Stomach (tissue), 9 donors: ENCODE data around the gene KLF17. TPM values are rescaled to one million over a fixed set of nuclear protein-coding genes. Genes with fewer than 3 reads are reported as not detected.

Experiments
- DNase-seq, 2 donors: peaks; one replicate each; pipeline versions ENCODE4 v3.0.0 to v3.0.0-alpha.2; 2013 to 2019
- H3K27ac ChIP-seq, 5 donors: fragments of 200-600 bp in 4 of 5; sonication (generic) in 4 of 5; one replicate each; pipeline ENCODE4 v1.5.1; 2013 to 2019; ENCODE audit warnings: mild to moderate bottlenecking in 1 of 5, moderate library complexity in 1 of 5
- H3K27me3 ChIP-seq, 3 donors: fragments of 200-600 bp; sonication (generic); one replicate each; pipeline ENCODE4 v1.5.1; 2017 to 2019; ENCODE audit warnings: mixed run types in 1 of 3
- H3K36me3 ChIP-seq, 4 donors: fragments of 200-600 bp; sonication (generic); 1 replicate in 3 of 4; 2 replicates in 1 of 4; pipeline ENCODE4 v1.5.1; 2016 to 2019
- H3K4me1 ChIP-seq, 4 donors: fragments of 200-600 bp; sonication (generic); one replicate each; pipeline ENCODE4 v1.5.1; 2016 to 2019
- H3K4me3 ChIP-seq, 4 donors: fragments of 200-600 bp; sonication (generic) in 3 of 4; one replicate each; pipeline ENCODE4 v1.5.1; 2016 to 2019; ENCODE audit warnings: mild to moderate bottlenecking in 1 of 4
- H3K9me3 ChIP-seq, 4 donors: fragments of 200-600 bp; sonication (generic); one replicate each; pipeline ENCODE4 v1.5.1; 2016 to 2019
- CTCF ChIP-seq, 7 experiments: fragments of 450-650 bp in 4 of 7; fragments of 200-600 bp in 3 of 7; sonication (generic) in 3 of 7; IDR thresholded peaks; one replicate each; pipeline ENCODE4 v1.5.1; 2016 to 2019; ENCODE audit warnings: antibody characterized with exemption in 7 of 7, control low read depth in 2 of 7, mild to moderate bottlenecking in 1 of 7
- EP300 ChIP-seq: sonication (generic); formaldehyde crosslinking; IDR thresholded peaks from one replicate; pipeline ENCODE4 v1.6.1; 2017; ENCODE audit warnings: antibody characterized with exemption
- POLR2A ChIP-seq, 4 donors: fragments of 450-650 bp; IDR thresholded peaks; one replicate each; pipeline ENCODE4 v1.6.1; 2016; ENCODE audit warnings: antibody characterized with exemption in 4 of 4, control low read depth in 2 of 4, mild to moderate bottlenecking in 1 of 4, moderate library complexity in 1 of 4
- POLR2AphosphoS5 ChIP-seq, 3 donors: sonication (generic); formaldehyde crosslinking; IDR thresholded peaks; one replicate each; pipeline ENCODE4 v1.6.1; 2016; ENCODE audit warnings: antibody characterized with exemption in 3 of 3
- WGBS, 5 donors: extraction: QIAGEN DNeasy Blood & Tissue Kit in 3 of 5; methylation state at CpG; one replicate each; pipeline versions ENCODE4 v1.1.5 to v1.1.7; 2013 to 2018; 5-methylcytosine and 5-hydroxymethylcytosine counted together
- intact Hi-C: fragments of 100-400 bp; cut with DNase I; formaldehyde crosslinking; loops from one replicate; pipeline ENCODE4 v1.15.1; 2023; ENCODE audit warnings: low total_unique reads
- polyA plus RNA-seq, 3 donors: library from polyadenylated mRNA; stranded (reverse); fragments of 200-250 nt; gene quantifications; one replicate each; pipeline ENCODE4 v1.2.3, GENCODE V29; 2013
- total RNA-seq, 5 donors: library from RNA; depleted of rRNA; stranded (reverse); fragments of >200 nt; gene quantifications; one replicate each; pipeline versions ENCODE4 v1.1.0 to v1.2.3, GENCODE V29; 2014 to 2016
- donor health status: healthy with polysubstance abuse.
- donor health status: Bipolar disorder and iron deficiency.
- donor health status: healthy.

The KLF17 gene
- total and polyA plus RNA-seq, 8 donors, result 0.25 TPM; not detected in 7

GRCh38 chr1:44110916-44111315 is 7.7 kb upstream of the KLF17 start:
- no peak overlapping the region for H3K27ac ChIP-seq
- no peak overlapping the region for H3K4me3 ChIP-seq
- intact Hi-C loops, result no loop called here
- WGBS, 5 donors, result 87 to 95% (median 89%) methylated on average over 5 of the region's 5 CpGs
- no peaks in the 10 kb centered on the region for H3K4me1 ChIP-seq
- TF ChIP-seq CTCF (IDR thresholded peaks at IDR 0.05) (no peak), POLR2AphosphoS5 (IDR thresholded peaks at IDR 0.05) (no peak), POLR2A (IDR thresholded peaks at IDR 0.05) (no peak)
- H3K27me3 ChIP-seq, result peaks cover 0 to 9% (median 0%) of the 10 kb centered on the region in 3 donors
- no peaks in the 10 kb centered on the region for H3K36me3 ChIP-seq
- DNase-seq, result no peak
- H3K9me3 ChIP-seq, result no peaks in the 10 kb centered on the region

GRCh38 chr1:44111861-44112260 is 6.8 kb upstream of the KLF17 start:
- H3K4me1 ChIP-seq, result no peaks in the 10 kb centered on the region
- TF ChIP-seq POLR2A (IDR thresholded peaks at IDR 0.05) (no peak), CTCF (IDR thresholded peaks at IDR 0.05) (no peak), POLR2AphosphoS5 (IDR thresholded peaks at IDR 0.05) (no peak), EP300 (no peak)
- intact Hi-C loops, result no loop called here
- WGBS, 5 donors, result 70 to 80% (median 76%) methylated on average over 4 of the region's 4 CpGs
- no peak overlapping the region for H3K4me3 ChIP-seq
- no peak overlapping the region for H3K27ac ChIP-seq
- DNase-seq, result no peak
- H3K27me3 ChIP-seq, result peaks cover 0 to 6% (median 0%) of the 10 kb centered on the region in 3 donors
- H3K36me3 ChIP-seq, result no peaks in the 10 kb centered on the region
- no peaks in the 10 kb centered on the region for H3K9me3 ChIP-seq

- H3K4me1 ChIP-seq, result no peaks in the 10 kb centered on the region
- H3K4me3 ChIP-seq, result no peak overlapping the region
- no peak overlapping the region for H3K27ac ChIP-seq
- 73 to 80% (median 78%) methylated on average over 3 of the region's 3 CpGs for WGBS, 5 donors
- intact Hi-C loops, result no loop called here
- no peaks in the 10 kb centered on the region for H3K9me3 ChIP-seq
- no peaks in the 10 kb centered on the region for H3K27me3 ChIP-seq
- TF ChIP-seq CTCF (IDR thresholded peaks at IDR 0.05) (no peak), POLR2AphosphoS5 (IDR thresholded peaks at IDR 0.05) (no peak), POLR2A (IDR thresholded peaks at IDR 0.05) (no peak), EP300 (no peak)
- no peaks in the 10 kb centered on the region for H3K36me3 ChIP-seq
- no peak for DNase-seq
Measured at GRCh38 chr1:44112486-44112885, 6.1 kb upstream of the KLF17 start.

- intact Hi-C loops, result no loop called here
- TF ChIP-seq POLR2AphosphoS5 (IDR thresholded peaks at IDR 0.05) (no peak), EP300 (no peak), CTCF (IDR thresholded peaks at IDR 0.05) (no peak), POLR2A (IDR thresholded peaks at IDR 0.05) (no peak)
- H3K36me3 ChIP-seq, result no peaks in the 10 kb centered on the region
- H3K4me1 ChIP-seq, result no peaks in the 10 kb centered on the region
- H3K4me3 ChIP-seq, result no peak overlapping the region
- DNase-seq, result no peak
- H3K9me3 ChIP-seq, result no peaks in the 10 kb centered on the region
- H3K27me3 ChIP-seq, result no peaks in the 10 kb centered on the region
- H3K27ac ChIP-seq, result no peak overlapping the region
- 56 to 64% (median 62%) methylated on average over 2 of the region's 2 CpGs for WGBS, 5 donors
Measured at GRCh38 chr1:44113095-44113609, 5.5 kb upstream of the KLF17 start.
